ENCODE measurements around the gene DPP8.

- TF ChIP-seq CTCF (conservative IDR thresholded peaks at IDR 0.05) (no peak), EZH2 (IDR thresholded peaks at IDR 0.05; ENCODE audit: low read depth) (no peak)
These were observed 93.4 kb downstream of the DPP8 start for GRCh38 chr15:65423976-65424679.

Data from PC-9 (cell line).